ENCODE results near the gene CTSL.
"Not testable (repeated sequence)": the region's sequence is repeated elsewhere in the genome, so short reads cannot be mapped to it uniquely, and the experiment has no call there.

The CTSL gene

GRCh38 chr9:87759980-87760379 lies 34.1 kb downstream of the CTSL start:
- not testable (repeated sequence) for H3K79me2 ChIP-seq (ENCODE audit: control insufficient read depth, insufficient read depth, low read length, unreplicated experiment); H3K4me3 ChIP-seq (ENCODE audit: low read depth, low read length); H3K36me3 ChIP-seq (ENCODE audit: insufficient read depth, low read length); H3K27ac ChIP-seq (ENCODE audit: low read depth, low read length); H2AFZ ChIP-seq (ENCODE audit: low read length, unreplicated experiment); H3K4me1 ChIP-seq (ENCODE audit: control insufficient read depth, insufficient read depth, low read length, unreplicated experiment); H3K27me3 ChIP-seq (ENCODE audit: insufficient read depth, low read length)

GRCh38 chr9:87760529-87760928 lies 34.6 kb downstream of the CTSL start:
- 0 out of 2 replicates have a peak, but pooled peaks cover 6% of the 10 kb centered on the region for H3K27me3 ChIP-seq (ENCODE audit: insufficient read depth, low read length)
- no peak overlapping the region for H3K4me3 ChIP-seq (ENCODE audit: low read depth, low read length)
- H3K27ac ChIP-seq (ENCODE audit: low read depth, low read length), result no peak overlapping the region
- H2AFZ ChIP-seq (ENCODE audit: low read length, unreplicated experiment), result no peak overlapping the region
- no peaks in the 10 kb centered on the region for H3K36me3 ChIP-seq (ENCODE audit: insufficient read depth, low read length)
- H3K79me2 ChIP-seq (ENCODE audit: control insufficient read depth, insufficient read depth, low read length, unreplicated experiment), result no peaks in the 10 kb centered on the region
- no peaks in the 10 kb centered on the region for H3K4me1 ChIP-seq (ENCODE audit: control insufficient read depth, insufficient read depth, low read length, unreplicated experiment)

GRCh38 chr9:87763286-87763685 lies 37.4 kb downstream of the CTSL start:
- Histone ChIP-seq H3K4me1 (ENCODE audit: control insufficient read depth, insufficient read depth, low read length, unreplicated experiment) (no peaks in the 10 kb centered on the region), H3K36me3 (ENCODE audit: insufficient read depth, low read length) (no peaks in the 10 kb centered on the region), H3K79me2 (ENCODE audit: control insufficient read depth, insufficient read depth, low read length, unreplicated experiment) (no peaks in the 10 kb centered on the region), H3K27me3 (ENCODE audit: insufficient read depth, low read length) (0 out of 2 replicates have a peak, but pooled peaks cover 6% of the 10 kb centered on the region), H3K4me3 (ENCODE audit: low read depth, low read length) (no peak overlapping the region), H3K27ac (ENCODE audit: low read depth, low read length) (no peak overlapping the region), H2AFZ (ENCODE audit: low read length, unreplicated experiment) (no peak overlapping the region)

GRCh38 chr9:87765521-87765920 lies 39.6 kb downstream of the CTSL start:
- Histone ChIP-seq H3K4me1 (ENCODE audit: control insufficient read depth, insufficient read depth, low read length, unreplicated experiment) (no peaks in the 10 kb centered on the region), H3K36me3 (ENCODE audit: insufficient read depth, low read length) (no peaks in the 10 kb centered on the region), H3K4me3 (ENCODE audit: low read depth, low read length) (no peak overlapping the region), H3K27ac (ENCODE audit: low read depth, low read length) (no peak overlapping the region), H3K27me3 (ENCODE audit: insufficient read depth, low read length) (peaks cover 7% of the 10 kb centered on the region; the same call in 1 of the 2 replicates), H3K79me2 (ENCODE audit: control insufficient read depth, insufficient read depth, low read length, unreplicated experiment) (no peaks in the 10 kb centered on the region), H2AFZ (ENCODE audit: low read length, unreplicated experiment) (no peak overlapping the region)

GRCh38 chr9:87766697-87767096 lies 40.8 kb downstream of the CTSL start:
- Histone ChIP-seq H2AFZ (ENCODE audit: low read length, unreplicated experiment) (no peak overlapping the region), H3K27me3 (ENCODE audit: insufficient read depth, low read length) (peaks cover 12% of the 10 kb centered on the region), H3K79me2 (ENCODE audit: control insufficient read depth, insufficient read depth, low read length, unreplicated experiment) (no peaks in the 10 kb centered on the region), H3K27ac (ENCODE audit: low read depth, low read length) (no peak overlapping the region), H3K4me3 (ENCODE audit: low read depth, low read length) (no peak overlapping the region), H3K4me1 (ENCODE audit: control insufficient read depth, insufficient read depth, low read length, unreplicated experiment) (no peaks in the 10 kb centered on the region), H3K36me3 (ENCODE audit: insufficient read depth, low read length) (no peaks in the 10 kb centered on the region)

- no peak overlapping the region for H2AFZ ChIP-seq (ENCODE audit: low read length, unreplicated experiment)
- no peaks in the 10 kb centered on the region for H3K4me1 ChIP-seq (ENCODE audit: control insufficient read depth, insufficient read depth, low read length, unreplicated experiment)
- peaks cover 19% of the 10 kb centered on the region for H3K27me3 ChIP-seq (ENCODE audit: insufficient read depth, low read length)
- H3K4me3 ChIP-seq (ENCODE audit: low read depth, low read length), result no peak overlapping the region
- no peaks in the 10 kb centered on the region for H3K79me2 ChIP-seq (ENCODE audit: control insufficient read depth, insufficient read depth, low read length, unreplicated experiment)
- no peak overlapping the region for H3K27ac ChIP-seq (ENCODE audit: low read depth, low read length)
- no peaks in the 10 kb centered on the region for H3K36me3 ChIP-seq (ENCODE audit: insufficient read depth, low read length)
Observed at GRCh38 chr9:87770616-87771315, 44.8 kb downstream of the CTSL start.

- H3K79me2 ChIP-seq (ENCODE audit: control insufficient read depth, insufficient read depth, low read length, unreplicated experiment), result no peaks in the 10 kb centered on the region
- H3K36me3 ChIP-seq (ENCODE audit: insufficient read depth, low read length), result no peaks in the 10 kb centered on the region
- peaks cover 19% of the 10 kb centered on the region for H3K27me3 ChIP-seq (ENCODE audit: insufficient read depth, low read length)
- no peak overlapping the region for H3K4me3 ChIP-seq (ENCODE audit: low read depth, low read length)
- no peaks in the 10 kb centered on the region for H3K4me1 ChIP-seq (ENCODE audit: control insufficient read depth, insufficient read depth, low read length, unreplicated experiment)
- H2AFZ ChIP-seq (ENCODE audit: low read length, unreplicated experiment), result no peak overlapping the region
- H3K27ac ChIP-seq (ENCODE audit: low read depth, low read length), result no peak overlapping the region
Observed at GRCh38 chr9:87771316-87772006, 45.5 kb downstream of the CTSL start.

GRCh38 chr9:87776481-87777379 lies 50.8 kb downstream of the CTSL start:
- H3K4me1 ChIP-seq (ENCODE audit: control insufficient read depth, insufficient read depth, low read length, unreplicated experiment), result no peaks in the 10 kb centered on the region
- H3K27me3 ChIP-seq (ENCODE audit: insufficient read depth, low read length), result peaks cover 7% of the 10 kb centered on the region; the same call in 1 of the 2 replicates
- H3K4me3 ChIP-seq (ENCODE audit: low read depth, low read length), result no peak overlapping the region
- no peaks in the 10 kb centered on the region for H3K36me3 ChIP-seq (ENCODE audit: insufficient read depth, low read length)
- no peak overlapping the region for H2AFZ ChIP-seq (ENCODE audit: low read length, unreplicated experiment)
- no peak overlapping the region for H3K27ac ChIP-seq (ENCODE audit: low read depth, low read length)
- no peaks in the 10 kb centered on the region for H3K79me2 ChIP-seq (ENCODE audit: control insufficient read depth, insufficient read depth, low read length, unreplicated experiment)

GRCh38 chr9:87778996-87779395 lies 53.1 kb downstream of the CTSL start:
- Histone ChIP-seq H2AFZ (ENCODE audit: low read length, unreplicated experiment) (no peak overlapping the region), H3K79me2 (ENCODE audit: control insufficient read depth, insufficient read depth, low read length, unreplicated experiment) (no peaks in the 10 kb centered on the region), H3K4me3 (ENCODE audit: low read depth, low read length) (no peak overlapping the region), H3K27ac (ENCODE audit: low read depth, low read length) (no peak overlapping the region), H3K27me3 (ENCODE audit: insufficient read depth, low read length) (no peaks in the 10 kb centered on the region), H3K36me3 (ENCODE audit: insufficient read depth, low read length) (no peaks in the 10 kb centered on the region), H3K4me1 (ENCODE audit: control insufficient read depth, insufficient read depth, low read length, unreplicated experiment) (no peaks in the 10 kb centered on the region)
